Neural progenitor cell (in vitro differentiated cells): ENCODE measurements around the gene NCF2. TPM values are rescaled to one million over a fixed set of nuclear protein-coding genes. Genes with fewer than 3 reads are reported as not detected.
A peak's percentile ranks its signal among the peaks of the same experiment; 100 is the strongest.

Experiments
- DNase-seq: peaks from one replicate; pipeline ENCODE4 v3.0.0-alpha.2; 2016; ENCODE audit warnings: low spot score
- H2AFZ ChIP-seq: fragments of 200-600 bp; sonication (generic); replicated peaks from 2 replicates; pipeline ENCODE4 v1.6.1; 2016; ENCODE audit warnings: antibody characterized with exemption
- H3F3A ChIP-seq: fragments of 200-600 bp; sonication (generic); 2 replicates; pipeline ENCODE4 v1.6.1; 2016; ENCODE audit warnings: antibody characterized with exemption, low read depth
- H3K27ac ChIP-seq: fragments of 200-600 bp; sonication (generic); 2 replicates; pipeline ENCODE4 v1.5.1; 2016; ENCODE audit warnings: mild to moderate bottlenecking
- H3K27me3 ChIP-seq: fragments of 200-600 bp; sonication (generic); 2 replicates; pipeline ENCODE4 v1.6.1; 2016; ENCODE audit warnings: mild to moderate bottlenecking, moderate library complexity
- H3K36me3 ChIP-seq: fragments of 200-600 bp; sonication (generic); 2 replicates; pipeline ENCODE4 v1.5.1; 2016
- H3K4me1 ChIP-seq: fragments of 200-600 bp; sonication (generic); 2 replicates; pipeline ENCODE4 v1.6.1; 2016; ENCODE audit warnings: mixed run types
- H3K4me2 ChIP-seq: fragments of 200-600 bp; sonication (generic); 2 replicates; pipeline ENCODE4 v1.6.1; 2016
- H3K4me3 ChIP-seq: fragments of 200-600 bp; sonication (generic); 2 replicates; pipeline ENCODE4 v1.5.1; 2016
- H3K79me2 ChIP-seq: fragments of 200-600 bp; sonication (generic); 2 replicates; pipeline ENCODE4 v1.6.1; 2016; ENCODE audit warnings: low read depth
- H3K9ac ChIP-seq: fragments of 200-600 bp; sonication (generic); 2 replicates; pipeline ENCODE4 v1.6.1; 2016
- H3K9me3 ChIP-seq: fragments of 200-600 bp; sonication (generic); 2 replicates; pipeline ENCODE4 v1.5.1; 2016; ENCODE audit warnings: low read depth
- H4K20me1 ChIP-seq: fragments of 200-600 bp; sonication (generic); 2 replicates; pipeline ENCODE4 v1.6.1; 2016; ENCODE audit warnings: low read depth
- H3K27ac Mint-ChIP-seq: 3 replicates; pipeline ENCODE4 v1.8.0; 2021; ENCODE audit warnings: mixed read lengths
- H3K27me3 Mint-ChIP-seq: 2 replicates; pipeline ENCODE4 v1.8.0; 2022; ENCODE audit warnings: low read depth, mild to moderate bottlenecking, inconsistent platforms, moderate library complexity, mixed read lengths; ENCODE audit not compliant: insufficient read depth
- H3K36me3 Mint-ChIP-seq: 3 replicates; pipeline ENCODE4 v1.8.0; 2021; ENCODE audit warnings: mixed read lengths
- H3K4me1 Mint-ChIP-seq: 3 replicates; pipeline ENCODE4 v1.8.0; 2021; ENCODE audit warnings: mixed read lengths
- H3K4me3 Mint-ChIP-seq: 3 replicates; pipeline ENCODE4 v1.8.0; 2021; ENCODE audit warnings: mild to moderate bottlenecking, moderate library complexity, mixed read lengths
- H3K9me3 Mint-ChIP-seq: 3 replicates; pipeline ENCODE4 v1.8.0; 2020; ENCODE audit warnings: mixed read lengths
- CTCF ChIP-seq: fragments of 200-600 bp; sonication (generic); IDR thresholded peaks from 2 replicates; pipeline ENCODE4 v1.5.1; 2017; ENCODE audit warnings: antibody characterized with exemption, mild to moderate bottlenecking
- EZH2 ChIP-seq: fragments of 200-600 bp; sonication (generic); IDR thresholded peaks from 2 replicates; pipeline ENCODE4 v1.6.1; 2017; ENCODE audit warnings: antibody characterized with exemption, mild to moderate bottlenecking, moderate library complexity
- EZH2phosphoT487 ChIP-seq: fragments of 200-600 bp; sonication (generic); IDR thresholded peaks from 2 replicates; pipeline ENCODE4 v1.6.1; 2017; ENCODE audit warnings: antibody characterized with exemption
- total RNA-seq: library from RNA; depleted of rRNA; stranded (reverse); fragments of >200 nt; gene quantifications from 2 replicates; pipeline ENCODE4 v1.2.3, GENCODE V29; 2015; ENCODE audit warnings: low replicate concordance

The NCF2 gene
- total RNA-seq, 1 donor from 2014 or later: not detected

- no peaks in the 10 kb centered on the region for H3K79me2 ChIP-seq
- H3K27me3 ChIP-seq: no peaks in the 10 kb centered on the region
- H3F3A ChIP-seq: no peaks in the 10 kb centered on the region
- Mint-ChIP-seq H3K36me3 (no peaks in the 10 kb centered on the region), H3K4me1 (no peaks in the 10 kb centered on the region), H3K27ac (peak overlapping the region; percentile 32), H3K9me3 (no peaks in the 10 kb centered on the region), H3K27me3 (peaks cover 2% of the 10 kb centered on the region), H3K4me3 (no peak overlapping the region)
- H3K4me1 ChIP-seq: no peaks in the 10 kb centered on the region
- H3K4me2 ChIP-seq: no peak overlapping the region
- H4K20me1 ChIP-seq: no peaks in the 10 kb centered on the region
- no peaks in the 10 kb centered on the region for H3K9me3 ChIP-seq
- H3K36me3 ChIP-seq: no peaks in the 10 kb centered on the region
- DNase-seq: no peak
- H3K9ac ChIP-seq: no peak overlapping the region
- no peak overlapping the region for H3K4me3 ChIP-seq
- TF ChIP-seq EZH2 (no peak), CTCF (no peak), EZH2phosphoT487 (no peak)
- H3K27ac ChIP-seq: no peak overlapping the region
- H2AFZ ChIP-seq: no peak overlapping the region
Observed at GRCh38 chr1:183566026-183566425, 24.2 kb downstream of the NCF2 start.

- no peak overlapping the region for H3K9ac ChIP-seq
- H3K4me1 ChIP-seq: no peaks in the 10 kb centered on the region
- no peaks in the 10 kb centered on the region for H3K27me3 ChIP-seq
- Mint-ChIP-seq H3K27ac (no peak overlapping the region), H3K4me3 (no peak overlapping the region), H3K4me1 (no peaks in the 10 kb centered on the region), H3K27me3 (peaks cover 2% of the 10 kb centered on the region), H3K9me3 (no peaks in the 10 kb centered on the region), H3K36me3 (no peaks in the 10 kb centered on the region)
- H3K4me3 ChIP-seq: no peak overlapping the region
- H3K36me3 ChIP-seq: no peaks in the 10 kb centered on the region
- no peak overlapping the region for H3K27ac ChIP-seq
- H3K4me2 ChIP-seq: no peak overlapping the region
- H3K9me3 ChIP-seq: no peaks in the 10 kb centered on the region
- no peak for TF ChIP-seq EZH2phosphoT487
- no peak for TF ChIP-seq CTCF
- no peak for TF ChIP-seq EZH2
- H2AFZ ChIP-seq: no peak overlapping the region
- H3K79me2 ChIP-seq: no peaks in the 10 kb centered on the region
- no peaks in the 10 kb centered on the region for H4K20me1 ChIP-seq
- no peak for DNase-seq
- H3F3A ChIP-seq: no peaks in the 10 kb centered on the region
Observed at GRCh38 chr1:183565261-183565660, 25.0 kb downstream of the NCF2 start.

GRCh38 chr1:183562701-183563100, 27.6 kb downstream of the NCF2 start:
- Mint-ChIP-seq H3K4me3 (no peak overlapping the region), H3K27me3 (peaks cover 5% of the 10 kb centered on the region), H3K27ac (peak overlapping the region; percentile 76), H3K9me3 (no peaks in the 10 kb centered on the region), H3K36me3 (peaks cover 3% of the 10 kb centered on the region), H3K4me1 (no peaks in the 10 kb centered on the region)
- no peaks in the 10 kb centered on the region for H3K36me3 ChIP-seq
- no peak overlapping the region for H3K4me2 ChIP-seq
- no peak overlapping the region for H2AFZ ChIP-seq
- no peak overlapping the region for H3K9ac ChIP-seq
- H3F3A ChIP-seq: no peaks in the 10 kb centered on the region
- H3K79me2 ChIP-seq: no peaks in the 10 kb centered on the region
- no peaks in the 10 kb centered on the region for H3K9me3 ChIP-seq
- no peak for TF ChIP-seq CTCF
- H3K27me3 ChIP-seq: no peaks in the 10 kb centered on the region
- no peaks in the 10 kb centered on the region for H3K4me1 ChIP-seq
- H3K27ac ChIP-seq: no peak overlapping the region
- H3K4me3 ChIP-seq: no peak overlapping the region
- no peak for DNase-seq
- H4K20me1 ChIP-seq: no peaks in the 10 kb centered on the region

- Histone ChIP-seq H2AFZ (no peak overlapping the region), H3K9me3 (no peaks in the 10 kb centered on the region), H3K4me3 (no peak overlapping the region), H3K79me2 (no peaks in the 10 kb centered on the region), H3K27me3 (no peaks in the 10 kb centered on the region), H3K4me2 (no peak overlapping the region), H3K36me3 (no peaks in the 10 kb centered on the region), H4K20me1 (no peaks in the 10 kb centered on the region), H3K9ac (no peak overlapping the region), H3F3A (no peaks in the 10 kb centered on the region), H3K27ac (no peak overlapping the region), H3K4me1 (no peaks in the 10 kb centered on the region)
- no peak for DNase-seq
- H3K9me3 Mint-ChIP-seq: no peaks in the 10 kb centered on the region
- no peaks in the 10 kb centered on the region for H3K4me1 Mint-ChIP-seq
- peaks cover 8% of the 10 kb centered on the region for H3K36me3 Mint-ChIP-seq
- H3K27me3 Mint-ChIP-seq: peaks cover 3% of the 10 kb centered on the region
- TF ChIP-seq CTCF (no peak), EZH2phosphoT487 (no peak), EZH2 (no peak)
- no peak overlapping the region for H3K4me3 Mint-ChIP-seq
- no peak overlapping the region for H3K27ac Mint-ChIP-seq
Observed at GRCh38 chr1:183559061-183559460, 31.2 kb downstream of the NCF2 start.
